ENCODE data around the gene KRT34.

DNA sequence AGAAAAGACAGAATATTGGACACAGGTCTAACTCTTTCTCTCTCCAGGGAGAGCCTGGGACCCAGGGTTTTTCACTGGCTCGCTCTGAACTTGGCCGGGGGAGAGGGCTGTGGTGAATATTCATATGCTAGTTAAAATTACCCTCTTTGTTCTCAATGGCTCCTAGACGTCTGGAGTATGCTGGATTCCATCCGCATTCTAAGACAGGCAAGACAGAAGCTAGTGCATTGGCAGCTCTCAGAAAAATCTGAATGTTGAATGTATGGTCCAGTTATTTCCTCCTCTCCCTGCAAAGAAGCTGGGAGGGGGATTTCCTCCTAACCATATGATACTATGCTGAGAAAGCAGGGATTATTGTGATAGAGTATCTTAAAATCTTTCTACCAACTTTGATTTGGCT is 5.6 kb upstream of the KRT34 start:
- TF ChIP-seq, protein P1, sequence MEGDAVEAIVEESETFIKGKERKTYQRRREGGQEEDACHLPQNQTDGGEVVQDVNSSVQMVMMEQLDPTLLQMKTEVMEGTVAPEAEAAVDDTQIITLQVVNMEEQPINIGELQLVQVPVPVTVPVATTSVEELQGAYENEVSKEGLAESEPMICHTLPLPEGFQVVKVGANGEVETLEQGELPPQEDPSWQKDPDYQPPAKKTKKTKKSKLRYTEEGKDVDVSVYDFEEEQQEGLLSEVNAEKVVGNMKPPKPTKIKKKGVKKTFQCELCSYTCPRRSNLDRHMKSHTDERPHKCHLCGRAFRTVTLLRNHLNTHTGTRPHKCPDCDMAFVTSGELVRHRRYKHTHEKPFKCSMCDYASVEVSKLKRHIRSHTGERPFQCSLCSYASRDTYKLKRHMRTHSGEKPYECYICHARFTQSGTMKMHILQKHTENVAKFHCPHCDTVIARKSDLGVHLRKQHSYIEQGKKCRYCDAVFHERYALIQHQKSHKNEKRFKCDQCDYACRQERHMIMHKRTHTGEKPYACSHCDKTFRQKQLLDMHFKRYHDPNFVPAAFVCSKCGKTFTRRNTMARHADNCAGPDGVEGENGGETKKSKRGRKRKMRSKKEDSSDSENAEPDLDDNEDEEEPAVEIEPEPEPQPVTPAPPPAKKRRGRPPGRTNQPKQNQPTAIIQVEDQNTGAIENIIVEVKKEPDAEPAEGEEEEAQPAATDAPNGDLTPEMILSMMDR (IDR thresholded peaks at IDR 0.05): no peak
- TF ChIP-seq POLR2A (IDR thresholded peaks at IDR 0.05): no peak
